HEK293 (cell line): ENCODE results near the gene NXPH2.

Source experiments
- CTCF ChIA-PET: fragments of 350-600 bp; formaldehyde crosslinking; extraction: SDS; loops from one replicate; lab custom pipeline; 2021; ENCODE audit warnings: antibody characterized with exemption; lab: Yijun Ruan, JAX
- POLR2A ChIA-PET: fragments of 300-600 bp; formaldehyde crosslinking; extraction: SDS; loops from one replicate; lab custom pipeline; 2020; ENCODE audit warnings: antibody characterized with exemption, inconsistent platforms; lab: Yijun Ruan, JAX
- H3K27ac ChIP-seq: fragments of 200-500 bp; sonication (Bioruptor generic); 2 replicates; pipeline ENCODE4 v1.5.1; 2014; ENCODE audit warnings: low read depth, low read length, control low read depth, inconsistent platforms; ENCODE audit errors: extremely low read depth
- H3K36me3 ChIP-seq, 2 experiments: fragments of 200-500 bp in 1 of 2; sonication (Bioruptor generic) in 1 of 2; 1 replicate in 1 of 2; 2 replicates in 1 of 2; pipeline ENCODE4 v1.5.1; 2014 to 2017; ENCODE audit warnings: inconsistent platforms in 2 of 2, low read length in 2 of 2; ENCODE audit not compliant: control insufficient read depth in 2 of 2, insufficient read depth in 1 of 2
- H3K4me1 ChIP-seq: fragments of 200-500 bp; sonication (Bioruptor generic); 2 replicates; pipeline ENCODE4 v1.5.1; 2014; ENCODE audit warnings: mild to moderate bottlenecking, low read length, inconsistent platforms; ENCODE audit not compliant: control insufficient read depth, insufficient read depth
- H3K4me3 ChIP-seq: 2 replicates; pipeline ENCODE4 v1.5.1; 2011; ENCODE audit warnings: low read depth, mild to moderate bottlenecking, control low read depth, low read length, moderate library complexity
- H3K9me3 ChIP-seq: fragments of 200-500 bp; sonication (Bioruptor generic); 2 replicates; pipeline ENCODE4 v1.5.1; 2014; ENCODE audit warnings: low read depth, low read length, inconsistent platforms; ENCODE audit not compliant: control insufficient read depth, insufficient read depth
- ELK4 ChIP-seq: IDR thresholded peaks from 2 replicates; pipeline ENCODE4 v1.6.1; 2011; ENCODE audit warnings: mild to moderate bottlenecking, low read depth, low read length, borderline replicate concordance
- GLIS1 ChIP-seq: fragments of 450-650 bp; formaldehyde crosslinking; IDR thresholded peaks from 2 replicates; pipeline ENCODE4 v1.5.1; 2016; ENCODE audit warnings: missing biosample characterization, missing genetic modification characterization
- HIC1 ChIP-seq: fragments of 450-650 bp; formaldehyde crosslinking; IDR thresholded peaks from 2 replicates; pipeline ENCODE4 v1.5.1; 2016; ENCODE audit warnings: missing biosample characterization, missing genetic modification characterization
- HOXA7 ChIP-seq: sonication (generic); formaldehyde crosslinking; IDR thresholded peaks from 2 replicates; pipeline ENCODE4 v1.8.1; 2022; ENCODE audit warnings: missing genetic modification reagents, borderline replicate concordance
- MZF1 ChIP-seq: fragments of 450-650 bp; formaldehyde crosslinking; IDR thresholded peaks from 2 replicates; pipeline ENCODE4 v1.5.1; 2017; ENCODE audit warnings: missing biosample characterization, missing genetic modification characterization, borderline replicate concordance
- PRDM4 ChIP-seq: fragments of 450-650 bp; formaldehyde crosslinking; IDR thresholded peaks from 2 replicates; pipeline ENCODE4 v1.5.1; 2017; ENCODE audit warnings: missing biosample characterization, missing genetic modification characterization
- SCRT1 ChIP-seq: fragments of 450-650 bp; formaldehyde crosslinking; IDR thresholded peaks from 2 replicates; pipeline ENCODE4 v1.5.1; 2016; ENCODE audit warnings: missing biosample characterization, missing genetic modification characterization, borderline replicate concordance
- ZBTB17 ChIP-seq: fragments of 450-650 bp; formaldehyde crosslinking; IDR thresholded peaks from 2 replicates; pipeline ENCODE4 v1.5.1; 2016; ENCODE audit warnings: missing biosample characterization, missing genetic modification characterization
- ZBTB49 ChIP-seq: fragments of 450-650 bp; formaldehyde crosslinking; IDR thresholded peaks from 2 replicates; pipeline ENCODE4 v1.5.1; 2016; ENCODE audit warnings: missing biosample characterization, missing genetic modification characterization, low read depth
- ZNF121 ChIP-seq: fragments of 450-650 bp; formaldehyde crosslinking; IDR thresholded peaks from 2 replicates; pipeline ENCODE4 v1.5.1; 2016; ENCODE audit warnings: missing biosample characterization, missing genetic modification characterization
- ZNF157 ChIP-seq: fragments of 450-650 bp; formaldehyde crosslinking; IDR thresholded peaks from 2 replicates; pipeline ENCODE4 v1.5.1; 2016; ENCODE audit warnings: missing biosample characterization, missing genetic modification characterization
- ZNF169 ChIP-seq: fragments of 450-650 bp; formaldehyde crosslinking; IDR thresholded peaks from 2 replicates; pipeline ENCODE4 v1.5.1; 2016; ENCODE audit warnings: missing biosample characterization, missing genetic modification characterization
- ZNF280D ChIP-seq: fragments of 450-650 bp; formaldehyde crosslinking; IDR thresholded peaks from 2 replicates; pipeline ENCODE4 v1.5.1; 2016; ENCODE audit warnings: missing biosample characterization, missing genetic modification characterization
- ZNF354C ChIP-seq: fragments of 450-650 bp; formaldehyde crosslinking; IDR thresholded peaks from 2 replicates; pipeline ENCODE4 v1.5.1; 2016; ENCODE audit warnings: missing biosample characterization, missing genetic modification characterization, low read depth, borderline replicate concordance
- ZNF423 ChIP-seq: fragments of 450-650 bp; formaldehyde crosslinking; IDR thresholded peaks from 2 replicates; pipeline ENCODE4 v1.5.1; 2016; ENCODE audit warnings: missing biosample characterization, missing genetic modification characterization
- ZNF433 ChIP-seq: fragments of 450-650 bp; formaldehyde crosslinking; IDR thresholded peaks from 2 replicates; pipeline ENCODE4 v1.5.1; 2016; ENCODE audit warnings: missing biosample characterization, missing genetic modification characterization, low read depth
- ZNF596 ChIP-seq: fragments of 450-650 bp; IDR thresholded peaks from 2 replicates; pipeline ENCODE4 v1.5.0; 2018; ENCODE audit warnings: missing biosample characterization, mild to moderate bottlenecking, missing genetic modification characterization, moderate library complexity
- ZNF658 ChIP-seq: fragments of 450-650 bp; formaldehyde crosslinking; IDR thresholded peaks from 2 replicates; pipeline ENCODE4; 2016; ENCODE audit warnings: missing biosample characterization, missing genetic modification characterization
- ZNF785 ChIP-seq: fragments of 450-650 bp; formaldehyde crosslinking; IDR thresholded peaks from 2 replicates; pipeline ENCODE4 v1.5.1; 2016; ENCODE audit warnings: missing biosample characterization, missing genetic modification characterization
- ZNF791 ChIP-seq: fragments of 450-650 bp; formaldehyde crosslinking; IDR thresholded peaks from 2 replicates; pipeline ENCODE4 v1.5.1; 2016; ENCODE audit warnings: missing biosample characterization, missing genetic modification characterization
- ZNF837 ChIP-seq: fragments of 450-650 bp; formaldehyde crosslinking; IDR thresholded peaks from 2 replicates; pipeline ENCODE4 v1.5.1; 2016; ENCODE audit warnings: missing biosample characterization, missing genetic modification characterization

NXPH2 gene

GRCh38 chr2:138665937-138666336 lies 114.3 kb downstream of the NXPH2 start (continued):
- TF ChIP-seq SCRT1 (tag by site-specific recombination) (no peak), GLIS1 (tag by site-specific recombination) (no peak), ZNF157 (tag by site-specific recombination) (no peak), ZNF785 (no peak)
- TF ChIP-seq, all 188 proteins: peak for 0

GRCh38 chr2:138658187-138658894 lies 121.8 kb downstream of the NXPH2 start:
- Histone ChIP-seq H3K4me1 (no peaks in the 10 kb centered on the region), H3K36me3 (no peaks in the 10 kb centered on the region), H3K4me3 (no peak overlapping the region)
- CTCF ChIA-PET = interaction anchor here (0.6 kb wide), 1 partner anchor 324 kb away, joined by 3 read pairs; no protein-coding TSS in a partner anchor
- TF ChIP-seq ZNF658 (tag by site-specific recombination) = no peak
- no peak for TF ChIP-seq ZNF280D (tag by site-specific recombination)
- no peak for TF ChIP-seq ZNF157 (tag by site-specific recombination)
- TF ChIP-seq ZNF354C (tag by site-specific recombination) = no peak
- no peak for TF ChIP-seq ZNF423 (tag by site-specific recombination)
- no peak for TF ChIP-seq ZBTB49 (tag by site-specific recombination)
- TF ChIP-seq ZNF169 (tag by site-specific recombination) = no peak
- TF ChIP-seq HOXA7 = no peak
- no peak for TF ChIP-seq ZNF121 (tag by site-specific recombination)
- no peak for TF ChIP-seq ELK4
- TF ChIP-seq ZNF433 (tag by site-specific recombination) = no peak
- no peak for TF ChIP-seq ZNF791 (tag by site-specific recombination)
- TF ChIP-seq ZNF837 (tag by site-specific recombination) = no peak
- no peak for TF ChIP-seq ZBTB17 (tag by site-specific recombination)
- no peak for TF ChIP-seq ZNF596
- TF ChIP-seq PRDM4 (tag by site-specific recombination) = no peak
- no peak for TF ChIP-seq HIC1
- no peak for TF ChIP-seq MZF1
- TF ChIP-seq, all 188 proteins: peak for 0
- POLR2A ChIA-PET = no interaction called here
- Histone ChIP-seq H3K27ac (no peak overlapping the region), H3K9me3 (no peaks in the 10 kb centered on the region)
